HG02642 (cell line): ENCODE measurements around the gene PCMT1.
A peak's percentile ranks its signal among the peaks of the same experiment; 100 is the strongest.
"Not testable (repeated sequence)": the region's sequence is repeated elsewhere in the genome, so short reads cannot be mapped to it uniquely, and the experiment has no call there.

ENCODE experiments used
- ATAC-seq: cut with Tn5 transposase; IDR thresholded peaks from one replicate; pipeline ENCODE4 v1.9.1; 2021; ENCODE audit warnings: mild to moderate bottlenecking; ENCODE audit not compliant: unreplicated experiment, poor library complexity

The PCMT1 gene

DNA sequence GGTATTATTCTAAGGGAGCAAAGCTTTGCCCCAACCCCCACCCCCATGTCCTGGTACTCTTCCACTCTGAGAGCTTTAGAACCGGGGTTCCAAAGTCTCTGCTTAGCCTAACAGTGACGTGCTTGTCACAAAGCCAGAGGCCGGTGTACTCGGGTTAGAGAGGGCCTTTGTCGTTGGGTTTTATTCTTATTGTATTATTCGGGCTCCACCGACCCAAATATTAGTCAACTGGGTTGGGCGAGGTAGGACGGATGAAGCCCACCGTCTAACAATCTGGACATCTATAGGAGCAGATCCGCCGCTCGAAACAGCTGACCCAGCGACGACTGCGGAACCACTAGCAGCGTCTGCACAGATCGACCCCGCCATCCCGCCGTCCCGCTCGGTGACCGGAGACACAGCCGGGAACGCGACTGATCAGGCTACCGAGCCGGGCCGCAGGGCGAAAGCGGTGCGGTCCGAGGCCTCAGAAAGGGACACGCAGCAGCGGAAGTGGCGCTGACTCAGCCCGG lies 403 bp upstream of the PCMT1 start:
- ATAC-seq = peak; percentile 1

DNA sequence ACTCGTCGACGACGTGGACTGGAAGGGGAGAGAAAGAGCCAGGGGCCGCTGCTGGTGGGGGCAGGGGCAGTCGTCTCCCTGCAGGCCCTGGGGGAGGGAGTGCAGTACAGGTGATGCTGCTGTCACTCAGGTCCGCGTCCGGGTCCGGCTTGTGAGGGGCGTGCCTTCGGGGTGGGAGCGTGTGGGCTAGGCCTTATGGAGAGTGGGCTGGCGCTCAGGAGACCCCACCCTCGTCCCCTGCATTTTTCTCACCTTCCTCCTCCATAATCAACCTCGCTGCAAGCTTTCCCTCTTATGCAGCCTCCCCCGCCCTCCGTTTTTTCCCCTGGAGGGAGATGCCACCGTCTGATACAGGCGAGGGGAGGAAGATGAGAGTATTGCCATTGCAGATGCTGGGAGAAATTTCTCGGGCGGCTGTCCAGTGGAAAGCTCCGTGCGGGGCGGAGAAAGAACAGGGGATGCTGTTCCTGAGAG lies 632 bp downstream of the PCMT1 start:
- peak; percentile 38 for ATAC-seq

DNA sequence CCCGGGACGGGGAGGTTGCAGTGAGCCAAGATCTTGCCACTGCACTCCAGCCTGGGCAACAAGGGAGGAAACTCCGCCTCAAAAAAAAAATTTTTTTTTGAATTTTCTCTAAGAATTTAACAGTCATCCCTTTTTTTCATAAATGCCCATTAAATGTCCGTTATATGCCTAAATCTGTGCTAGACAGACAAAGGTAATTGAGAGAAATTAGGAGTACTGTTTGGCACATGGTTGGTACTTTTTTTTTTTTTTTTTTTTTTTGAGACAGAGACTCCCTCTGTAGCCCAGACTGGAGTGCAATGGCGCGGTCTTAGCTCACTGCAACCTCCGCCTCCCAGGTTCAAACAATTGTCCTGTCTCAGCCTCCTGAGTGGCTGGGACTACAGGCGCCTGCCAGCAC lies 1.7 kb downstream of the PCMT1 start:
- ATAC-seq = no peak

DNA sequence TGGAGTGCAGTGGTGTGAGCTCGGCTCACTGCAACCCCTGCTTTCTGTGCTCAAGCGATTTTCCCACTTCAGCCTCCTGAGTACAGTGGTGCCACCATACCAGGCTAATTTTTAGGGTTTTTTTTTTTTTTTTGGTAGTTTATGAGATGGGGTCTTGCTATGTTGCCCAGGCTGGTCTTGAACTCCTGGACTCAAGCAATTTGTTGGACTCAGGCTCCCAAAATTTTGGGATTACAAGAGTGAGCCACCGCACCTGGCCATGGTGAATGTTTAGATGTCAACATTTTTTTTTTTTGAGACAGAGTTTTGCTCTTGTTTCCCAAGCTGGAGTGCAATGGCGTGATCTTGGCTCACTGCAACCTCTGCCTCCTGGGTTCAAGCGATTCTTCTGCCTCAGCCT lies 2.4 kb downstream of the PCMT1 start:
- not testable (repeated sequence) for ATAC-seq

DNA sequence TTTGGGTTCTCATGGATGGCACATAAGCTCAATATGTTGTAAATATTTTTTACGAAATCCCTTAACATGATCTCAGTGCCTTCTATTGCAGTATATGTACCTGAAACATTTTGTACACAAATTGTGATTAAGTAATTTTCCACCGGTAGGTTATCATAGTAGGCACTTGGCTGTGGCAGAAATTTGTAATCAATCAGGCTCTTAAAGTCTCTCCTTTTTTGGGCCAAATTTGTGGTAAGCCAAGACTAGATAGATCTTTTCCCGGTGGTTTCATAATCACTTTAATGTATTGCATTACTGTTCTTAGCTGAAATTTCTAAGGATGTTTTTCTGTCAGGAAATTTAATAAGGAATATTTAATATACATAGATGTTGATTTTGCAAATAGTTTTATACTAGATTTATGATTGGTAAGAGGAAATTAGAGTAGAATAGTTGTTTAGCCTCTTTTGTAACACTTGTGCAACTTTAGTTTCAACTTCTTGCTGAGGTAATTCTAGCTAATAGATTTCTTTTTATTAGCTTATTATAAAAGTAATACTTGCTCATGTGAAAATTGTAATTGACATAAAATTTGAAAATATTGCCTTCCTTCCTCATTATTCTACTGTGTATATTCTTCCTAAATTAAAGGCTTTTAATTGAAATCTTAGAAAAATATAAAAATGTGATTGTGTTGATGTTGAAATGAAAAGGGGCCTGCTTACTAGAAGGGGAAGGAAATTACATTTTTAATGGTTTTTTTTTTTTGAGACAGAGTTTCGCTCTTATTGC lies 3.2 kb downstream of the PCMT1 start:
- ATAC-seq = no peak

DNA sequence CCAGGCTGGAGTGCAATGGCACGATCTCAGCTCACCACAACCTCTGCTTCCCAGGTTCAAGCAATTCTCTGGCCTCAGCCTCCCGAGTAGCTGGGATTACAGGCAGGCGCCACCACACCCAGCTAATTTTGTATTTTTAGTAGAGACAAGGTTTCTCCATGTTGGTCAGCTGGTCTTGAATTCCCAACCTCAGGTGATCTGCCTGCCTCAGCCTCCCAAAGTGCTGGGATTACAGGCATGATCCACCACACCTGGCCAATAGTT lies 3.8 kb downstream of the PCMT1 start:
- ATAC-seq = not testable (repeated sequence)

DNA sequence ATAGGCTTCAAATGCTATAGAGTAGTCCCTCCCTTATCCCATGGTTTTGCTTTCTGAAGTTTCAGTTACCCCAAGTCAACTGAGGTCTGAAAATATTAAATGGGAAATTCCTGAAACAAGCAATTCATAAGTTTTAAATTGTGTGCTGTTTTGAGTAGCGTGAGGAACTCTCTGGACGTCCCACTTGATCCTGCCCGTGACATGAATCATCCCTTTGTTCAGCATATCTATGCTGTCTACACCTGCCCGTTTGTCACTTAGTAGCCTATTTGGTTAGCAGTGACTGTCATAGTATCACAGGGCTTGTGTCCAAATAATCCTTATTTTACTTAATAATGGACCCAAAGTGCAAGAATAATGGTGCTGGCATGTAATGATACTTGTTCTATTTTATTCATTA lies 5.0 kb downstream of the PCMT1 start:
- ATAC-seq = no peak

DNA sequence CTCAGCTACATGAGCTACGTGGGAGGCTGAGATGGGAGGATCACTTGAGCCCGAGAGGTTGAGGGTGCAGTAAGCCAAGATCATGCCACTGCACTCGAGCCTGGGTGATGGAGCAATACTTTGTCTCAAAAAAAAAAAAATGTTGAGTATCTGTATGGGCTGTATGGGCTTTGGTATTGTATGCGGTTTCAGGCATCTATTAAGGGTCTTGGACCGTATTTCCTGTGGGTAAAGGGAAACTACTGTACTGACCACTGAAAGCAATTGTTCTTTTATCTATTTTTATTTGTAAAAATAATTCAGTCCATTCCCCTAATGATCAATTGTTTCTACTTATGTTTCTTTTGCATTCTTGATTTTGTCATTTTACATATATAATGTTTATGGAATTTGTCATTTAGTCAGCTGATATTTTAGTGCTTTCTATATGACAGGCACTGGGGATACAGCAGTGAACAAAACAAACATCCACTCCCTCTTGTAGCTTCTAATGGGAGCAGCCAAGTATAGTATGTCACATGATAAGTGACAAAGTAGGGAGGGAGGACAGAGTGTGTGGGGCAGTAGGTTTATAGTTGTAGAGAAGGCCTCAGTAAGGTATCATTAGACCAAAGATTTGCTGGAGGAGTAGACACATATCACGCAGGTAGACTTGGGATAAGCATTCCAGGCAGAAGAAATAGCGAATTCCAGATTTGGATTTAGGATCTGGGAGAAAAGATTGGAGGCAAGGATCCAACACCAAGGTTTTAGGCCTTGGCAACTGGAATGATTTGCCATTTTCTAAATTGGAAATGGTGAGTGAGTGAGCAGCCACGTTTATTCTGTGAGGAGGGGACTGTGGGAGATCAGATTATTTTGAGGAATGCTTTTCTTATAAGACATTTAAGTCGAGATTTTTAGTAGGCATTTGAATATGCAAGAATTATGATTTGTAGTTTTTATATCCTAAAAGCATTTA lies 6.0 kb downstream of the PCMT1 start:
- ATAC-seq = peak; percentile 70

DNA sequence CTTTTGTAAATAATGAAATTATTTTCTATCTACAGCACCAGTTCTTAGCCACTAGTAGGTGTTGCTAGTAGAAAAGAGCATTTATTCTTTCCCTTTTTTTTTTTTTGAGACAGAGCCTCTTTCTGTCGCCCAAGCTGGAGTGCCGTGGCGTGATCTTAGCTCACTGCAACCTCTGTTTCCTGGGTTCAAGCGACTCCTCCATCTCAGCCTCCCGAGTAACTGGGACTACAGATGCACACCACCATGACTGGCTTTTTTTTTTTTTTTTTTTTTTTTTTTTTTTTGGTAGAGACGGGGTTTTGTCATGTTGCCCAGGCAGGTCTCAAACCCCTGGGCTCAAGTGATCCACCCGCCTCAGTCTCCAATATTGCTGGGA lies 6.7 kb downstream of the PCMT1 start:
- no peak for ATAC-seq

DNA sequence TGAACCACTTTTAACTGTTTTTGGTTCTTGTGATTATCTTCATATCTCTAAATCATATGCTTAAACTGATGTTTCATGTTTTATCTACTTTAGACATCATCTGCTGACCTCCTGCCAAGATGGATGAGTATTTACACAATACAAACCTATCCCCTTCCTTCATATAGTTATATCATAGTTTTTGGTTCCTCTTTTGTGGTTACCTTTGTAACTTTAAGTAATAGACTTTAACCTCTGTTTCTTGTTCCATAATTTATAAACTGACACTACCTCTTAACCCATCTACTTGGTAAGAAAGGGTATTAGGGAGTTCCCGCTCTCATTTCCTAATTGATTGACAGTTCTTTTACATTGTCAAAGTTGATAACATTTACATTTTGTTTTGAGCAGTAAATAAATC lies 11.9 kb downstream of the PCMT1 start:
- ATAC-seq = peak; percentile 82

DNA sequence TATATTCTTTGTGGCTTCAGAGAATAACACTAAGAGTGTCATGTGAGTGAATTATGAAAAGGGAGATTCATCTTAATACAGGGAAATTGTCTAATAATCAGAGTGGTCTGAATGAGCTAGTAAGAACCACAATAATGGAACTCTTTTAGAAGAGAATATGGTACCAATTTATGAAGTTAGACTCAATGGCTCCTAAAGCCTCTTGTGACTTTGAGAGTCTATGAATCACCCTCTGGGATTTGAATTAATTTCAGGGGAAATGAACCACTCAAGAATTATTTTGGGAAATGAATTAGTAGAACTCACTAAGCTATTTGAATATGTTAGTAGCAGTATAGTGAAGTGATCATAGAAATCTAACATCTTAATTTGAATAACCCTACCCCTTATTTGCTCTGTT lies 14.3 kb downstream of the PCMT1 start:
- ATAC-seq = no peak

DNA sequence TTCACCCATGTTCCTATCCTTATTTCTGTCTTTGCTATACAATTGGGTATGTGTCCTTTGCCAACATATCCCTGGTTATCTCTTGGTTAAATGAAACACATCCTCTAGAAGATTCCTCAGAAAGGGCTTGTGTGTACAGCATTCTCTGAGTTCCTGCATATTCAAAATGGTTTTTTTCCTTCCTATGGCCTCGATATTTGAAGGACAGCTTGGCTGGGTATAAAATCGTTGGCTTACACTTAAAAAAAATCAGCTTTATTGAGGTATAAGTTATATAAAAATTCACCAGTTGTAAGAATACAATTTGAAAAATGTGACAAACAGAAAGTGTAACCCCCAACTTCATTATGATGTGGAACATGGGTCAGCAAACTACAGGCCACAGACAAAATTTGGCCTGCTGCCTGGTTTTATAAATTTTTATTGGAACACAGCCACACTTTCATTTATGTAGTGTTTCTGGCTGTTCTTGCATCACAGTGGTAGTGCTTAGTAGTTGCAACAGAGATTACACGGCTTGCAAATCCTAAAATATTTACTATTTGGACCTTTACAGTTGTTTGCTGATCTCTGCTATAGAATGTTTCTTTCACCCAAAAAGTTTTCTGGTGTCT lies 16.7 kb downstream of the PCMT1 start:
- ATAC-seq = no peak

DNA sequence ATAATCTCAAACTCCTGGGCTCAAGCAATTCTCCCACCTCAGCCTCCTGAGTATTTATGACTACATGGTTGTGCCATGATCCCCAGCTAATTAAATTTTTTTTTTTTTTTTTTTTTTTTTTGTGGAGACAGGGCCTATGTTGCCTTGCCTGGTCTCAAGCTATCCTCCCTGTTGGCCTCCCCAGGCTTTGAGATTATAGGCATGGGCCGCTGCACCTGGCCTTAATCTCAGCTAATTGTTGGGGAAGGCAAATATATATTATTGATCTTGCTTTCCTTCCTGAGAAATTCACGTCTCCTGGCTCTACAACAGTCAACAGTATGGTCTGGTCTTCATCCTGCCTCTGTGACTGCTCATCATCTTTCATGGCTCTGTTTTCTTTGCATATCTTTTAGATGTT lies 20.1 kb downstream of the PCMT1 start:
- no peak for ATAC-seq

DNA sequence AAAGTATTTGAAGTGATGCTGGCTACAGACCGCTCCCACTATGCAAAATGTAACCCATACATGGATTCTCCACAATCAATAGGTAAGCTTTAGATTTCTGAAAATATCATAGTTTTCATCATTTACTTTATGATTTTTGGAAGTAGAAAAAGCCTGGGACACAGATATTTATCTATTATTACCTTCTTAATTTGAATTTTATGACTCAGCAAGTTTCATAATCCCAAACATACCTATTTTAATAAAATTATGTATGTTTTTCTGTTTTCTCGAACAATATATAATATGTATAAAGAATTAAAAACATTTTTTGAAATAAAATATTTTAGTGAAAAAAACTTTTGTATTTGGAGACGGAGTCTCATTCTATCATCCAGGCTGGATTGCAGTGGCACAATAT lies 21.6 kb downstream of the PCMT1 start:
- ATAC-seq = no peak

DNA sequence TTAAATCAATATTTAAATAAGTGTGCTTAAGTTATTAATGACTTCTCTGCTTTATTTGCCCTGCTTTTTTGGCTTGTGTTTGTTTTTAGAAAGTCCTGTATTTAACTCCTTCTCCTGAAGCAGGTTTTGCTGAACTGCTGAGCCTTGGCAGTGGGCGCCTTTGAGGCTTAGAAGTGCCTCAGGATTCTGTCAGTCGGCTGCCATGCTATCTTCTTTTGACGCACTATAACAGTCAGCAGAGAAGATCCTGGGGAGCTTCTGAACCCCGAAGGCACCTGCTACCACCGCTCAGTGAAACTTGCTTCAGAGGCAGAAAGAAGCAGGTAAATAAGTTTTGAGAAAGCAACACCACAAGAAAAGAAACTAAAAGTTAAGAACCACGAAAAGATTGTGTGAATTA lies 22.4 kb downstream of the PCMT1 start:
- ATAC-seq = no peak

DNA sequence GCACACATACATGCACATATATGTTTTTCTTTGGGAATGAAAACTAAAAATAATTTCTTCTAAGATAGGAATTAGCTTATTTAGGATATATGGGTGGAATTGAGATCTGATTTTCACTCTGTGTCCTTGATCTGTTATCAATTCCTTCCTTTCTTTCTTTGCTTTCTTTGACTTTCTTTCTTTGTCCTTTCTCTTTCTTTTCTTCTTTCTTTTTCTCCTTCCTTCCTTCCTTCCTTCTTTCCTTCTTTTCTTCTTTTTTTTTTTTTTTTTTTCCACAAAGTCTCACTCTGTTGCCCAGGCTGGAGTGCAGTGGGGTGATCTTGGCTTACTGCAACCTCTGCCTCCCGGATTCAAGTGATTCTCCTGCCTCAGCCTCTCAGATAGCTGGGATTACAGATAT lies 28.1 kb downstream of the PCMT1 start:
- ATAC-seq = no peak

DNA sequence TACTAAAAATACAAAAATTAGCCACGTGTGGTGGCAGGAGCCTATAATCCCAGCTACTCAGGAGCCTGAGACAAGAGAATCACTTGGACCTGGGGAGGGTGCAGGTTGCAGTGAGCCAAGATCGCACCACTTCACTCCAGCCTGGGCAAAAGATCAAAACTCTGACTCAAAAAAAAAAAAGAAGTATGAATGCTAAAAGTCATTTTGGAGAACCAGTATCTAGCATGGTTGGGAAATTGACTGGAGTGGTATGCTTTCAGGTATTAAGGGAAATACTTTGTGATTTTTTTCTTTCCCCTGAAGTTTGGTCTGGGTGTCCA lies 30.1 kb downstream of the PCMT1 start:
- ATAC-seq = no peak

DNA sequence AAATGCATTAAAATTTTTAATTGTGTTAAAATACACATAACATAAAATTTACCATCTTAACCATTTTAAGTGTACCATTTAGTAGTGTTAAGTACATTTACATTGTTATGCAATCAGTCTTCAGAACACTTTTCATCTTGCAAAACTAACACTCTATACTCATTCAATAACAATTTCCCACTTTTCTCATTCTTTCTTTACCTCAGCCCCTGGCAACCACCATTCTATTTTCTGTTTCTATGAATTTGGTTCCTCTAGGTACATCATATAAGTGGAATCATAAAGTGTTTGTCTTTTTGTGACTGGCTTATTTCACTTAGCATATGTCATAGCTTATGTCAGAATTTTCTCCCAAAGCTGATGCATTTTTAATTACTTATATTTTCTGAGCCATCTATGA lies 32.2 kb downstream of the PCMT1 start:
- ATAC-seq = no peak

DNA sequence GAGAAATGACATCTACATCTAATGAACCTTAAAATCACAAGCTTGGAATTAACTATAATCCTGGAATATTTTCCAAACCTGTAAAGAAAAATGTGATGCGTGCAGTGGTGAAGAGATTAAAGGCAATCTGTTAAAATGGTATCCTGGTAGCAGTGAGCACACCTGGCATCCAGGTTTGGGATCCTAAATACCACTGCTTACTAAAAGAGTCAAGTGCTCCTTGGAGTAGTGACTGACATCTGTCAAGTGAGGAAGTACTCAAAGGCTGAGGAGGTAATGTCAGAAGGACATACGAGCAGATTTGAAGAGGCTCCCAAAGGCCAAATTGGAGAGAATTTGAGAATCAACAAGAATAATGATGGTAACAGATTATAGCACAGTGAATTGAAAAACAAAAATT lies 32.8 kb downstream of the PCMT1 start:
- ATAC-seq = no peak

DNA sequence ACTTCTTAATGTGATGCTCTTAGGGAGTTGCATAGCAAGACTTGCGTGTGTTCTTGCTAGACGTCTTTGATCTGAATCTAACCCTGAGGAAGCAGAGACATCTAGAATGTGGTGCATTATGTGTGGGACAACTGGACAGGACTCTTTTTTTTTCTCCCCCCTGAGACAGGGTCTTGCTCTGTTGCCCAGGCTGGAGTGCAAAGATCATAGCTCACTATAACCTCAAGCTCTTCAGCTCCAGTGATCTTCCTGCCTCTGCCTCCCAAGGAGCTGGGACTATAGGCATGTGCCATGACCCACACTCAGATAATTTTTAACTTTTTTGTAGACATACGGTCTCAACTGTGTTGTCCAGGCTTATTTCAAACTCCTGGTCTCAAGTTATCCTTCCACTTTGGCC lies 34.0 kb downstream of the PCMT1 start:
- ATAC-seq = no peak

DNA sequence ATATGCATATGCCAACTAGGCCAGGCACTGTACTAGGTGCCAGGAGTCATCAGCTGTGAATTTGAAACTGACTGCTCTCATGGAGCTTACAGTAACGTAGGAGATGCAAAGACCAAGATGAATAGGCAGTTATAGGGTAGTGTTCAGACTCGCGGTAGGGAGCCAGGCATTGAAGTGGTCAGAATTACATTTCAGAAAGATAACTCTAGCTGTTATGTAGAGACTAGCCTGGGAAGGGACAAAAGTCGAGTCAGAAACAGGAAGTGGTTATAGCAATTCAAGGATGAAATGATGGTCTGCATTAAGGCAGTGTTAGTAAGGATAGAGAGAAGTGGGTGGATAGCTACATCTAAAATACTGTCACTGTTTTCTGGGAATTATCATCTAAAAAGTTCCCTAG lies 56.6 kb downstream of the PCMT1 start:
- no peak for ATAC-seq
